ENCODE results near the gene CHRNB1.

Gene CHRNB1

DNA sequence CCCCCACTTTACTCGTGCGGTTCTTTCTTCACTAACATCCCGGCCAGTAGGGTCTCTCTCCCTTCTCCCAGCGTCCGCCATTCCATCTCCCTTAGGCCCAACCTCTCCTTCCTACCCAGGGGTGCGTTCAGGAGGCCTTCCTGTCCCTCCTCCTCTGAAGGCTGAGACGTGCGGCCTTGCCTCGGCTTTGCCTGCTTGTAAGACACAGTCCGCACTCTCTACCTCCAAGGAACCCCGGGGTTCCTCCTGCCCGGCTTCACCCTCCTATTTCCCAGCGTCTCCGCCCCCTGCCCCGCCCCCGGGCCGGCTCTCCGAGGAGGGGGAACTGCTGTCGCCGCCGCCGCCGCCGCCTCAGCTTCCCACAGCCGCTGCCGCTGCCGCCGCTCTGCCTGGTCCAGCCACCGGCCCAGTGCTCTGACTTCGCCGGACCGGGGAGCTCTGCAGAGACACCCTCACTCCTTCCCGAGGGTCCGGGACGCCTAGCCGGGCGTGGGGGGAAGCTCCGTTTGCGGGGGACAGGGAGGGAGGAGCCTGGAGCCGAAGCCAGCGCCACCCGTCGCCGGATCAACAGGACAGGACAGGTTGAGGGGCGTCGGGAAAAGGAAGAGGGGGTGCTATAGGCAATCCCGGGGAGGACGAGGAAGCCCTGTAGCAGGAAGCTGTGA is 6.8 kb upstream of the CHRNB1 start:
- H3K27ac Mint-ChIP-seq = peak overlapping the region; percentile 89 to 97 (median 90)
- peak overlapping the region; percentile 87 to 92 (median 91) for H3K4me3 Mint-ChIP-seq
- peaks cover 51% of the 10 kb centered on the region for H3K4me1 Mint-ChIP-seq
- TF ChIP-seq, protein P1, sequence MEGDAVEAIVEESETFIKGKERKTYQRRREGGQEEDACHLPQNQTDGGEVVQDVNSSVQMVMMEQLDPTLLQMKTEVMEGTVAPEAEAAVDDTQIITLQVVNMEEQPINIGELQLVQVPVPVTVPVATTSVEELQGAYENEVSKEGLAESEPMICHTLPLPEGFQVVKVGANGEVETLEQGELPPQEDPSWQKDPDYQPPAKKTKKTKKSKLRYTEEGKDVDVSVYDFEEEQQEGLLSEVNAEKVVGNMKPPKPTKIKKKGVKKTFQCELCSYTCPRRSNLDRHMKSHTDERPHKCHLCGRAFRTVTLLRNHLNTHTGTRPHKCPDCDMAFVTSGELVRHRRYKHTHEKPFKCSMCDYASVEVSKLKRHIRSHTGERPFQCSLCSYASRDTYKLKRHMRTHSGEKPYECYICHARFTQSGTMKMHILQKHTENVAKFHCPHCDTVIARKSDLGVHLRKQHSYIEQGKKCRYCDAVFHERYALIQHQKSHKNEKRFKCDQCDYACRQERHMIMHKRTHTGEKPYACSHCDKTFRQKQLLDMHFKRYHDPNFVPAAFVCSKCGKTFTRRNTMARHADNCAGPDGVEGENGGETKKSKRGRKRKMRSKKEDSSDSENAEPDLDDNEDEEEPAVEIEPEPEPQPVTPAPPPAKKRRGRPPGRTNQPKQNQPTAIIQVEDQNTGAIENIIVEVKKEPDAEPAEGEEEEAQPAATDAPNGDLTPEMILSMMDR (IDR thresholded peaks at IDR 0.05; ENCODE audit: unreplicated experiment in 3 of 3) = no peak
- no peaks in the 10 kb centered on the region for H3K9me3 Mint-ChIP-seq
- peaks cover 22% of the 10 kb centered on the region for H3K27me3 Mint-ChIP-seq (ENCODE audit: low read depth)
- no peaks in the 10 kb centered on the region for H3K36me3 Mint-ChIP-seq (ENCODE audit: low read depth)

DNA sequence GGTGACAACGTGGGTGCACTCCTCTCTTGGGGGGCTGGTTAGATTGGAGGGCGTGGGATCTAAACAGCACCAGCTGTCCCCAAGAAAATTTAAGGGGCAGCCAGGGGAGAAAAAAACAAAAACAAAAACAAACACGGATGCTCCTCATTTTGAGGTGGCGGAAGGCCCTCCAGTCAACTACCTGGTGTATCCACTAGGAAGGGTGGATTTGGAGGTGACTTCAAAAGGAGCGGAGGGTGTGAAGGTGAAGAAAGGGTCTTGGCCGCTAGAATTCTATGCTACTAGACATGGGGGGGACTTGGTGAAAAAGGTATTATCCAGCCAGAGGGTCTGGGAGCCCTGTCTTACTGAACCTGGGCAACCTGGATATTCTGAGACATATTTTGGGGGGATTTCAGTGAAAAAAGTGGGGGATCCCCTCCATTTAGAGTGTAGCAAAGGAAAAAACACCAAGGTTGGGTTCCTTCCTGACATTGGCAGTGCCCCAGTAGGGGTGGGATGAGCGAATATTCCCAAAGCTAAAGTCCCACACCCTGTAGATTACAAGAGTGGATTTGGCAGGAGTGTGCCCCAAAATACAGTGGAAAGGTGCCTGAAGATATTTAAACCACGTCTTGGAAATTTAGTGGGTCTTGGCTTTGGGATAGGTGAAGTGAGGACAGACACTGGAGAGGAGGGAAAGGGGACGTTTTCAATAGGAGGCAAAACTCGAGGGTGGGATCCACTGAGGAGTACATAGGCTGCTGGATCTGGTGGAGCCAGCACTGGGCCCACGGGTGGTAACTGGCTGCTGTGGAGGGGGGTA is 6.0 kb upstream of the CHRNB1 start:
- Mint-ChIP-seq H3K36me3 (ENCODE audit: low read depth) (no peaks in the 10 kb centered on the region), H3K27ac (peak overlapping the region; percentile 82 to 90 (median 84)), H3K9me3 (no peaks in the 10 kb centered on the region), H3K27me3 (ENCODE audit: low read depth) (peaks cover 22% of the 10 kb centered on the region), H3K4me1 (peaks cover 59% of the 10 kb centered on the region), H3K4me3 (peak overlapping the region; percentile 87 to 92 (median 91))
- TF ChIP-seq, protein P1 (IDR thresholded peaks at IDR 0.05; ENCODE audit: unreplicated experiment in 3 of 3) = no peak

DNA sequence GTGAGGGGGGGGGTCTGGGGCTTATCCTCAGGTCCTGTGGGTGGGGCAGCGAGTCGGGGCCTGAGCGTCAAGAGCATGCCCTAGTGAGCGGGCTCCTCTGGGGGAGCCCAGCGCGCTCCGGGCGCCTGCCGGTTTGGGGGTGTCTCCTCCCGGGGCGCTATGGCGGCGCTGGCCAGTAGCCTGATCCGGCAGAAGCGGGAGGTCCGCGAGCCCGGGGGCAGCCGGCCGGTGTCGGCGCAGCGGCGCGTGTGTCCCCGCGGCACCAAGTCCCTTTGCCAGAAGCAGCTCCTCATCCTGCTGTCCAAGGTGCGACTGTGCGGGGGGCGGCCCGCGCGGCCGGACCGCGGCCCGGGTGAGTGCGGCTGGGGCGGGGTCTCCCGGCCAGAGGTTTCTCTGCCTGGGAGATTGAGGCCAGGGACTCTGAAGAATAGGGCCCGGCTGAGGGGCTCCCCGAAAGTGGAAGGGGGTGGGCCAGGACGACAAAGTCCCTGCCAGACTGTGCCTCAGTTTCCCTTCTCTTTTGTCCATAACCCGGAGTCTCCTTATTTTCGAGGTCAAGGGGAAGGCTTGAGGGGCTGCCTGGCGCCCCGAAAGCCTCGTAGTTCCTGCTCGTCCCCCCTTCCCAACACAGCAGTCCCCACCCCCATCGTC is 5.3 kb upstream of the CHRNB1 start, which contains the start of gene FGF11:
TSS of gene FGF11 (plus strand) at position 51 of the 651 bp plus-strand sequence. CDS start at position 160, 109 bp downstream.
- Mint-ChIP-seq H3K27me3 (ENCODE audit: low read depth) (peaks cover 22% of the 10 kb centered on the region), H3K36me3 (ENCODE audit: low read depth) (no peaks in the 10 kb centered on the region), H3K4me3 (peak within 1 kb of the TSS; percentile 97 to 99 (median 98)), H3K9me3 (no peaks in the 10 kb centered on the region), H3K27ac (peak within 1 kb of the TSS; percentile 97 to 99 (median 99)), H3K4me1 (peaks cover 66% of the 10 kb centered on the region)
- TF ChIP-seq, protein P1 (IDR thresholded peaks at IDR 0.05; ENCODE audit: unreplicated experiment in 3 of 3) = no peak

DNA sequence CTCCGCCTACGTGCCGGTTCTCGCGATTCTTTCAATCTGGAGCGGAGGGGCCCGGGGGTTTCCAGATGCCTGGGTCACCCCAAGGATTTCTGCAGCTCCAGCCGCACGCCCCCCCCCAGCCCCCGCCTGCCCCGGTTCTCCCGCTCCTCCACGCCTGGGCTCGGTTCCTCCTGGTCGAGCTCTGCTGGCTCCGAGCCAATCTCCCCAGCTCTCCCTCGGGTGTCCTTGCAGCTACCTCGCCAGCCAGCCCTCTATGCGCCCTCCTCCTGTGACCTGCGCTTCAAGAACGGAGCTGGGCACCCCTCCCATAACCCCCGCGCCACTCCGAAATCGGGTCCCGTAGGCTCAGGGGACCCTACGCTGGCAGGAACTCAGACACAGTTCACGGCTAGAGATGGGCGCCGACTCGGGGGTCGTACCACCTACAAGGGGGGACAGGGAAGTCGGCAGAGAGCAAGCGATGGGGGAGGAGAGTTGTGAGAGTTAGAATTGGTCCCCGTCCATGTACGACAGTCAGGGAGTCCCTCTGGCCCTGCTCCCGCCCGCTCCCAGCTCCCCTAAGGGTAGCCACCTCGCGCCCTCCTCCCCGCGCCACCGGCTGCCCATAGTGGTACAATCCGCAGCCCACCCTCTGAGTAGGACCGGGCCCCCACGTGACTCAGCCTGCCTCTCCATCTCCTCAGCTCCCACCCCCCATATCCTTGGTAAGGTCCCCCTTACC is 4.6 kb upstream of the CHRNB1 start:
- TF ChIP-seq, protein P1 (IDR thresholded peaks at IDR 0.05; ENCODE audit: unreplicated experiment in 3 of 3) = no peak
- peak overlapping the region; percentile 97 to 99 (median 98) for H3K4me3 Mint-ChIP-seq
- H3K27ac Mint-ChIP-seq = peak overlapping the region; percentile 97 to 99 (median 99)
- peaks cover 65% of the 10 kb centered on the region for H3K4me1 Mint-ChIP-seq
- H3K9me3 Mint-ChIP-seq = no peaks in the 10 kb centered on the region
- peaks cover 19% of the 10 kb centered on the region for H3K27me3 Mint-ChIP-seq (ENCODE audit: low read depth)
- H3K36me3 Mint-ChIP-seq (ENCODE audit: low read depth) = no peaks in the 10 kb centered on the region

DNA sequence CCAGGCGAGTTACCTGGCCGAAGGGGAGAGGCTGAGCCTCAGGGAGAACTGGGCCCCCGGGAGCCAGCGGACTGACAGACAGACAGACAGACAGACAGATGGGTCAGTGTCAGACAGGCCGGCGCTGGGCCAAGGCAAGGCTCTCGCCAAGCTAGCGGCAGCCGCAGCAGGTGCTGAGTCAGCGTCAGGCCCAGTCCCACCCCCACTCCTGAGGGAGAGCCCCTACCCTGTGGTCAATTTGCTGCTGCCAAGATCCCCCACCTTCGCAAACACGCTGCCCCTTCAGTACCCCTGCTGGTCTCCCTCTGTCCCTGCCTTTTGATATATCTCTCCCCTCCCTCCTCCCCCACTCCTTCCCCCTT is 4.0 kb upstream of the CHRNB1 start:
- Mint-ChIP-seq H3K27me3 (ENCODE audit: low read depth) (peaks cover 20% of the 10 kb centered on the region), H3K9me3 (no peaks in the 10 kb centered on the region), H3K4me1 (peaks cover 67% of the 10 kb centered on the region), H3K27ac (peak overlapping the region; percentile 97 to 99 (median 99)), H3K36me3 (ENCODE audit: low read depth) (no peaks in the 10 kb centered on the region), H3K4me3 (peak overlapping the region; percentile 97 to 99 (median 98))
- TF ChIP-seq, protein P1 (IDR thresholded peaks at IDR 0.05; ENCODE audit: unreplicated experiment in 3 of 3) = peak in 2 of 3 experiments; percentile 22 to 26

Measured in nephron (organoid).